ENCODE data around the gene CBLL1. TPM values are rescaled to one million over a fixed set of nuclear protein-coding genes. Genes with fewer than 3 reads are reported as not detected.

The CBLL1 gene
- total RNA-seq, 1 experiment from 2014 or later, result 43.8 TPM

GRCh38 chr7:107744345-107744750 is 406 bp downstream of the CBLL1 start:
- DNase-seq (ENCODE audit: low read depth), result no peak

- no peak for DNase-seq (ENCODE audit: low read depth)
Measured at GRCh38 chr7:107746006-107746405, 2.1 kb downstream of the CBLL1 start.

- DNase-seq (ENCODE audit: low read depth), result no peak
Measured at GRCh38 chr7:107751113-107751512, 7.2 kb downstream of the CBLL1 start.

GRCh38 chr7:107754642-107755041 is 10.7 kb downstream of the CBLL1 start:
- DNase-seq (ENCODE audit: low read depth), result no peak

- no peak for DNase-seq (ENCODE audit: low read depth)
Measured at GRCh38 chr7:107758667-107759066, 14.7 kb downstream of the CBLL1 start.

GRCh38 chr7:107767391-107767790 is 23.4 kb downstream of the CBLL1 start:
- DNase-seq (ENCODE audit: low read depth), result no peak

- DNase-seq (ENCODE audit: low read depth), result peak; percentile 83
Measured at GRCh38 chr7:107768263-107768662, 24.3 kb downstream of the CBLL1 start.

- DNase-seq (ENCODE audit: low read depth), result no peak
Measured at GRCh38 chr7:107773027-107773426, 29.1 kb downstream of the CBLL1 start.

GRCh38 chr7:107777702-107778101 is 33.8 kb downstream of the CBLL1 start:
- no peak for DNase-seq (ENCODE audit: low read depth)

GRCh38 chr7:107778283-107778682 is 34.3 kb downstream of the CBLL1 start:
- DNase-seq (ENCODE audit: low read depth), result no peak

GRCh38 chr7:107779647-107780099 is 35.7 kb downstream of the CBLL1 start:
- no peak for DNase-seq (ENCODE audit: low read depth)

- no peak for DNase-seq (ENCODE audit: low read depth)
Measured at GRCh38 chr7:107782374-107782773, 38.4 kb downstream of the CBLL1 start.

- no peak for DNase-seq (ENCODE audit: low read depth)
Measured at GRCh38 chr7:107783648-107784047, 39.7 kb downstream of the CBLL1 start.

GRCh38 chr7:107785170-107785569 is 41.2 kb downstream of the CBLL1 start:
- DNase-seq (ENCODE audit: low read depth), result no peak

- DNase-seq (ENCODE audit: low read depth), result no peak
Measured at GRCh38 chr7:107785926-107786325, 42.0 kb downstream of the CBLL1 start.

- DNase-seq (ENCODE audit: low read depth), result no peak
Measured at GRCh38 chr7:107788216-107788615, 44.3 kb downstream of the CBLL1 start.

GRCh38 chr7:107788662-107789061 is 44.7 kb downstream of the CBLL1 start:
- no peak for DNase-seq (ENCODE audit: low read depth)

GRCh38 chr7:107789647-107790046 is 45.7 kb downstream of the CBLL1 start:
- no peak for DNase-seq (ENCODE audit: low read depth)

GRCh38 chr7:107792364-107792763 is 48.4 kb downstream of the CBLL1 start:
- no peak for DNase-seq (ENCODE audit: low read depth)

- no peak for DNase-seq (ENCODE audit: low read depth)
Measured at GRCh38 chr7:107799647-107800264, 55.8 kb downstream of the CBLL1 start.

GRCh38 chr7:107803009-107803610 is 59.2 kb downstream of the CBLL1 start, which contains the start of gene SLC26A3:
SLC26A3 (minus strand) TSS chr7:107803223; CDS start chr7:107794509, 8,714 bp downstream.
- no peak for DNase-seq (ENCODE audit: low read depth)

- no peak for DNase-seq (ENCODE audit: low read depth)
Measured at GRCh38 chr7:107809179-107809578, 65.2 kb downstream of the CBLL1 start.

- no peak for DNase-seq (ENCODE audit: low read depth)
Measured at GRCh38 chr7:107810626-107811025, 66.7 kb downstream of the CBLL1 start.
